ENCODE measurements around the gene APCDD1.

DNA sequence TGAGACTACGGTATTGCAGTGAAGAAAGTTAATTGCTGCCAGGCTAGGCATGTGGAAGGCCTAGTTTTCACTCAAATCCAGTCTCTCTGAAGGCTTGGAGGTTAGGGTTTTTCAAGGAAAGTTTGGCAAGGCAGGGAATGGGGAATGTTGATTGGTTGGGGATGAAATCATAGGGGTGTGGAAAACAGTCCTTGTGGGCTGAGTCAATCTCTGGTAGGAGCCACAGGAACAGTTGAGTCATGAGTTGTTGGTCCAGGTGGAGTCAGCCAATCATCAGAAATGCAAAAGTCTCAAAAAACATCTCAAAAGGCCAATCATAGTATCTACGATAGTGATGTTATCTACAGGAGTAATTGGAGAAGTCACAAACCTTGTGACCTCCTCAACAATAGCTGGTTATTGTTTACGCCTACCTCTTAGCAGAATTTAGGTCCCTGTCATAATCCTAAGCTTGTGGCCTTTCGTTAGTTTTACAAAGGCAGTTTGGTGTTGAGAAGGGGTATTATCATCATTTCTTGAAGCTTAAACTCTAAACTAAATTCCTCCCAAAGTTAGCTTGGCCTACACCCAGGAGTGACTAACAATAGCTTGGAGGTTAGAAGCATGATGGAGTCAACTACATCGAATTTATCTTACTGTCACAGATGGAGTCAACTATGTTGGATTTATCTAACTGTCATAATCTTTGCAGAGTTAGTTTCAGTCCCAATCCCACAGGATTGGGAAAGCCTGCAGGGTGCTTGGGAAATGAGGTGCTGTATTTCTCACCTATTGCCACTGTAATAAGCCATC lies 33.7 kb upstream of the APCDD1 start:
- TF ChIP-seq, protein P1, sequence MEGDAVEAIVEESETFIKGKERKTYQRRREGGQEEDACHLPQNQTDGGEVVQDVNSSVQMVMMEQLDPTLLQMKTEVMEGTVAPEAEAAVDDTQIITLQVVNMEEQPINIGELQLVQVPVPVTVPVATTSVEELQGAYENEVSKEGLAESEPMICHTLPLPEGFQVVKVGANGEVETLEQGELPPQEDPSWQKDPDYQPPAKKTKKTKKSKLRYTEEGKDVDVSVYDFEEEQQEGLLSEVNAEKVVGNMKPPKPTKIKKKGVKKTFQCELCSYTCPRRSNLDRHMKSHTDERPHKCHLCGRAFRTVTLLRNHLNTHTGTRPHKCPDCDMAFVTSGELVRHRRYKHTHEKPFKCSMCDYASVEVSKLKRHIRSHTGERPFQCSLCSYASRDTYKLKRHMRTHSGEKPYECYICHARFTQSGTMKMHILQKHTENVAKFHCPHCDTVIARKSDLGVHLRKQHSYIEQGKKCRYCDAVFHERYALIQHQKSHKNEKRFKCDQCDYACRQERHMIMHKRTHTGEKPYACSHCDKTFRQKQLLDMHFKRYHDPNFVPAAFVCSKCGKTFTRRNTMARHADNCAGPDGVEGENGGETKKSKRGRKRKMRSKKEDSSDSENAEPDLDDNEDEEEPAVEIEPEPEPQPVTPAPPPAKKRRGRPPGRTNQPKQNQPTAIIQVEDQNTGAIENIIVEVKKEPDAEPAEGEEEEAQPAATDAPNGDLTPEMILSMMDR (IDR thresholded peaks at IDR 0.05) = no peak
- TF ChIP-seq ZFX (IDR thresholded peaks at IDR 0.05; ENCODE audit: borderline replicate concordance) = no peak
